A549 (cell line): ENCODE measurements around the gene CFAP73. TPM values are rescaled to one million over a fixed set of nuclear protein-coding genes. Genes with fewer than 3 reads are reported as not detected.
A peak's percentile ranks its signal among the peaks of the same experiment; 100 is the strongest.

Experiments
- ATAC-seq, 2 experiments: fragments of 200-7000 bp in 1 of 2; fragments of >200 bp in 1 of 2; cut with Nextera tagmentation in 1 of 2; cut with Tn5 transposase in 1 of 2; 3 replicates each; pipeline versions ENCODE4 v1.8.0 to v1.9.1; 2018 to 2020; ENCODE audit warnings: mild to moderate bottlenecking in 1 of 2, moderate library complexity in 1 of 2
- CTCF ChIA-PET: fragments of 300-600 bp; sonication (Branson Sonifier 250); formaldehyde crosslinking; extraction: SDS; loops from one replicate; lab custom pipeline; 2021; ENCODE audit warnings: antibody characterized with exemption, inconsistent platforms; lab: Yijun Ruan, JAX
- POLR2A ChIA-PET: fragments of 350-600 bp; formaldehyde crosslinking; extraction: SDS; loops from one replicate; lab custom pipeline; 2021; ENCODE audit warnings: antibody characterized with exemption, inconsistent platforms; lab: Yijun Ruan, JAX
- DNase-seq, 2 experiments: peaks; one replicate each; pipeline versions ENCODE4 v3.0.0 to v3.0.0-alpha.2; 2011 to 2016; ENCODE audit warnings: low read depth in 1 of 2, low spot score in 1 of 2
- FAIRE-seq: peaks from 2 replicates; lab custom pipeline; 2011; peaks lifted over from hg19 to GRCh38; lab: Jason Lieb, UNC
- H3K27ac ChIP-seq, 2 experiments: fragments of >200 bp; sonication (Bioruptor Twin); formaldehyde crosslinking; 3 replicates each; pipeline ENCODE4 v1.5.1; 2016 to 2017
- H3K4me1 ChIP-seq: fragments of >200 bp; sonication (Bioruptor Twin); formaldehyde crosslinking; 3 replicates; pipeline ENCODE4 v1.6.1; 2016
- H3K4me2 ChIP-seq: fragments of >200 bp; sonication (Bioruptor Twin); formaldehyde crosslinking; 3 replicates; pipeline ENCODE4 v1.6.1; 2016
- H3K4me3 ChIP-seq: fragments of >200 bp; sonication (Bioruptor Twin); formaldehyde crosslinking; 3 replicates; pipeline ENCODE4 v1.5.1; 2016
- H3K9me3 ChIP-seq: fragments of >200 bp; sonication (Bioruptor Twin); formaldehyde crosslinking; 3 replicates; pipeline ENCODE4 v1.6.1; 2016
- BHLHE40 ChIP-seq: IDR thresholded peaks from 2 replicates; pipeline ENCODE4 v1.6.1; 2012; ENCODE audit warnings: low read depth, low read length, inconsistent platforms
- CBX8 ChIP-seq: fragments of 200-600 bp; sonication (generic); IDR thresholded peaks from 2 replicates; pipeline ENCODE4 v1.6.1; 2016
- CHD4 ChIP-seq: fragments of 200-600 bp; sonication (generic); IDR thresholded peaks from 2 replicates; pipeline ENCODE4 v1.6.1; 2016; ENCODE audit warnings: antibody characterized with exemption, mild to moderate bottlenecking, borderline replicate concordance
- EHMT2 ChIP-seq: fragments of 200-600 bp; sonication (generic); IDR thresholded peaks from 2 replicates; pipeline ENCODE4 v1.6.1; 2016; ENCODE audit warnings: antibody characterized with exemption, low read depth, mild to moderate bottlenecking, moderate library complexity
- EP300 ChIP-seq, 2 experiments: fragments of >200 bp; sonication (Bioruptor Twin); formaldehyde crosslinking; IDR thresholded peaks; 2 replicates in 1 of 2; 3 replicates in 1 of 2; pipeline ENCODE4 v1.6.1; 2016 to 2017
- ESRRA ChIP-seq: fragments of 150-350 bp; IDR thresholded peaks from 2 replicates; pipeline ENCODE4 v1.6.1; 2014; ENCODE audit warnings: mild to moderate bottlenecking, low read length, borderline replicate concordance
- FOSL2 ChIP-seq, 2 experiments: fragments of 450-650 bp in 1 of 2; fragments of >200 bp in 1 of 2; sonication (Bioruptor Twin) in 1 of 2; formaldehyde crosslinking; IDR thresholded peaks; 2 replicates each; pipeline versions ENCODE4 v1.5.0 to v1.6.1; 2016 to 2020; ENCODE audit warnings: mild to moderate bottlenecking in 1 of 2, moderate library complexity in 1 of 2
- GATA3 ChIP-seq: IDR thresholded peaks from 2 replicates; pipeline ENCODE4 v1.6.1; 2012; ENCODE audit warnings: borderline replicate concordance
- HDAC2 ChIP-seq: fragments of 200-600 bp; sonication (generic); IDR thresholded peaks from 2 replicates; pipeline ENCODE4 v1.6.1; 2016
- HEYL ChIP-seq: fragments of 250-450 bp; sonication (Bioruptor Pico); IDR thresholded peaks from 2 replicates; pipeline ENCODE4 v1.8.0; 2021; ENCODE audit warnings: mild to moderate bottlenecking, moderate library complexity
- HOXA7 ChIP-seq: fragments of 250-450 bp; sonication (Bioruptor Pico); IDR thresholded peaks from 2 replicates; pipeline ENCODE4 v1.5.0; 2020; ENCODE audit warnings: mild to moderate bottlenecking, moderate library complexity
- HOXB5 ChIP-seq: fragments of 250-450 bp; sonication (Bioruptor Pico); IDR thresholded peaks from 2 replicates; pipeline ENCODE4 v1.5.0; 2020; ENCODE audit warnings: mild to moderate bottlenecking, moderate library complexity
- KDM1A ChIP-seq: fragments of 200-600 bp; sonication (generic); IDR thresholded peaks from 2 replicates; pipeline ENCODE4 v1.6.1; 2016; ENCODE audit warnings: low read depth, mild to moderate bottlenecking
- MAFK ChIP-seq: fragments of 450-650 bp; IDR thresholded peaks from 2 replicates; pipeline ENCODE4 v1.6.1; 2014; ENCODE audit not compliant: partially characterized antibody
- NFE2L2 ChIP-seq: fragments of 150-350 bp; conservative IDR thresholded peaks from 2 replicates; pipeline ENCODE4 v1.6.1; 2014; ENCODE audit warnings: low read length
- NPAS2 ChIP-seq: fragments of 250-450 bp; sonication (Bioruptor Pico); IDR thresholded peaks from 2 replicates; pipeline ENCODE4 v1.8.0; 2022; ENCODE audit warnings: mild to moderate bottlenecking, moderate library complexity, borderline replicate concordance
- RNF2 ChIP-seq: fragments of 200-600 bp; sonication (generic); IDR thresholded peaks from 2 replicates; pipeline ENCODE4 v1.6.1; 2016; ENCODE audit warnings: low read depth, mild to moderate bottlenecking, antibody characterized with exemption, moderate library complexity, borderline replicate concordance
- SMC3 ChIP-seq: fragments of >200 bp; sonication (Bioruptor Twin); formaldehyde crosslinking; IDR thresholded peaks from 3 replicates; pipeline ENCODE4 v1.6.1; 2018; ENCODE audit warnings: inconsistent platforms
- SREBF2 ChIP-seq: fragments of 450-650 bp; IDR thresholded peaks from 2 replicates; pipeline ENCODE4 v1.6.1; 2014; ENCODE audit warnings: mild to moderate bottlenecking, moderate library complexity
- TP53 ChIP-seq: fragments of 250-450 bp; sonication (Bioruptor Pico); IDR thresholded peaks from 2 replicates; pipeline ENCODE4 v1.5.0; 2021; ENCODE audit warnings: mild to moderate bottlenecking, moderate library complexity
- ZC3H11A ChIP-seq: fragments of 450-650 bp; IDR thresholded peaks from 2 replicates; pipeline ENCODE4 v1.6.1; 2014; ENCODE audit warnings: antibody characterized with exemption, mild to moderate bottlenecking
- ZFP36 ChIP-seq: fragments of 450-650 bp; IDR thresholded peaks from 2 replicates; pipeline ENCODE4 v1.6.1; 2014; ENCODE audit warnings: borderline replicate concordance; ENCODE audit not compliant: partially characterized antibody
- ZSCAN20 ChIP-seq: fragments of 250-450 bp; sonication (Bioruptor Pico); IDR thresholded peaks from 2 replicates; pipeline ENCODE4 v1.8.0; 2022; ENCODE audit warnings: mild to moderate bottlenecking, moderate library complexity
- WGBS: methylation state at CpG from one replicate; pipeline ENCODE4 v1.1.6; 2017; ENCODE audit errors: missing lambda C conversion rate; 5-methylcytosine and 5-hydroxymethylcytosine counted together
- polyA plus RNA-seq, 4 experiments: library from polyadenylated mRNA; depleted of rRNA in 3 of 4; stranded (reverse); fragments of >200 nt; fragmentation: RNase III in 1 of 4; extraction: RNeasy Plus Mini Kit Qiagen cat#74134 plus additional on column Dnase treatment in 1 of 4; gene quantifications; 2 replicates in 3 of 4; 3 replicates in 1 of 4; pipeline ENCODE4 v1.2.3, GENCODE V29; 2011 to 2017
- TF ChIP-seq, protein P1 (sequence below): fragments of 150-350 bp; IDR thresholded peaks from 2 replicates; pipeline ENCODE4 v1.6.1; 2014; ENCODE audit warnings: low read depth, mild to moderate bottlenecking, low read length
- TF ChIP-seq, protein P2 (sequence below): fragments of >200 bp; sonication (Bioruptor Twin); formaldehyde crosslinking; IDR thresholded peaks from 3 replicates; pipeline ENCODE4 v1.6.1; 2016
- TF ChIP-seq, protein P3 (sequence below): fragments of 200-600 bp; sonication (generic); IDR thresholded peaks from 2 replicates; pipeline ENCODE4 v1.6.1; 2016; ENCODE audit warnings: antibody characterized with exemption, mild to moderate bottlenecking, moderate library complexity
- TF ChIP-seq, protein P4 (sequence below): fragments of 450-650 bp; IDR thresholded peaks from 2 replicates; pipeline ENCODE4 v1.6.1; 2014; ENCODE audit warnings: antibody characterized with exemption

The CFAP73 gene
- polyA plus RNA-seq, 2 of the 4 experiments (the other 2 are of a cell fraction): 0.05 TPM; not detected in 1

DNA sequence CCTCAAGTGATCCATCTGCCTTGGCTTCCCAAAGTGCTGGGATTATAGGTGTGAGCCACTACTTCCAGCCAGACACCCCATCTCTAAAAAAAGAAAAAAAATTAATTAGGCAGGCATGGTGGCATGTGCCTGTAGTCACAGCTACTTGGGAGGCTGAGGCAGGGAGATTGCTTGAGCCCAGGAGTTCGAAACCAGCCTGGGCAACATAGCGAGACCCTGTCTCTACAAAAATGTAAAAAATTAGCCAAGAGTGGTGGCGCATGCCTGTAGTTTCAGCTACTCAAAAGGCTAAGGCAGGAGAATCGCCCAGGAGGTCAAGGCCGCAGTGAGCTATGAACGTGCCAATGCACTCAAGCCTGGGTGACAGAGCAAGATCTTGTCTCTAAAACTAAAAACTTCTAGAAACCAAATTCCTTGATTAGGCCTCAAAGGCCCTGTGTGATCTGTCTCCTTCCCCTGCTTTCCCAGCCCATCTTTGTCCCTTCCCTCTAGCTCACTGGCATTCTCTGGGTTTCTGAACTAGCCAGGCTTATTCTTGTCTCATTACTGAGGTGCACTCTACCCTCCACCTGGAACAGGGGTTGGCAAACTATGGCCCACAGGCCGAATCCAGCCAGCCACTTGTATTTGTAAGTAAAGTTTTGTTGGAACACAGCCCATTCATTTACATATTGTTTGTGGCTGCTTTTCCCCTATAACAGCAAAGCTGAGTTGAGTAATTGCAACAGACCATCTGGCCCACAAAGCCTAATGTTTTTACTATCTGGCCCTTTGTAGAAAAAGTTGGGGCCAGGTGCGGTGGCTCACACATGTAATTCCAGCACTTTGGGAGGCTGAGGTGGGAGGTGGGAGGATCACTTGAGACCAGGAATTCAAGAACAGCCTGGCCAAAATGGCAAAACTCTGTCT is 54.6 kb downstream of the CFAP73 start:
- ATAC-seq (no peak), DNase-seq (no peak), FAIRE-seq (no peak)
- ChIA-PET POLR2A (interaction anchor here (0.8 kb wide), 1 partner anchor 17 kb away, joined by 4 read pairs; the partner anchor contains the start of gene TPCN1), CTCF (interaction anchor here (1.0 to 4.0 kb wide), 6 partner anchors 8 to 221 kb away, joined by 3 to 12 read pairs (median 3); no protein-coding TSS in a partner anchor)
- Histone ChIP-seq H3K4me1 (no peaks in the 10 kb centered on the region), H3K9me3 (no peaks in the 10 kb centered on the region), H3K4me2 (no peak overlapping the region), H3K4me3 (no peak overlapping the region), H3K27ac (0 out of 6 replicates have a peak overlapping the region, but pooled peaks of 1 of the 2 experiments have one; percentile 4)
- TF ChIP-seq, protein P1, sequence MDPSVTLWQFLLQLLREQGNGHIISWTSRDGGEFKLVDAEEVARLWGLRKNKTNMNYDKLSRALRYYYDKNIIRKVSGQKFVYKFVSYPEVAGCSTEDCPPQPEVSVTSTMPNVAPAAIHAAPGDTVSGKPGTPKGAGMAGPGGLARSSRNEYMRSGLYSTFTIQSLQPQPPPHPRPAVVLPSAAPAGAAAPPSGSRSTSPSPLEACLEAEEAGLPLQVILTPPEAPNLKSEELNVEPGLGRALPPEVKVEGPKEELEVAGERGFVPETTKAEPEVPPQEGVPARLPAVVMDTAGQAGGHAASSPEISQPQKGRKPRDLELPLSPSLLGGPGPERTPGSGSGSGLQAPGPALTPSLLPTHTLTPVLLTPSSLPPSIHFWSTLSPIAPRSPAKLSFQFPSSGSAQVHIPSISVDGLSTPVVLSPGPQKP: no peak
- TF ChIP-seq CBX8 (no peak), EHMT2 (no peak), SMC3 (no peak), RNF2 (no peak), FOSL2 (IDR thresholded peaks at IDR 0.05) (no peak), FOSL2 (CRISPR knock-in tag; IDR thresholded peaks at IDR 0.05) (no peak), NFE2L2 (no peak), BHLHE40 (no peak), HEYL (CRISPR knock-in tag) (no peak), EP300 (IDR thresholded peaks at IDR 0.05) (no peak), ZSCAN20 (no peak), NPAS2 (CRISPR knock-in tag) (no peak), ZFP36 (no peak)
- TF ChIP-seq, protein P2, sequence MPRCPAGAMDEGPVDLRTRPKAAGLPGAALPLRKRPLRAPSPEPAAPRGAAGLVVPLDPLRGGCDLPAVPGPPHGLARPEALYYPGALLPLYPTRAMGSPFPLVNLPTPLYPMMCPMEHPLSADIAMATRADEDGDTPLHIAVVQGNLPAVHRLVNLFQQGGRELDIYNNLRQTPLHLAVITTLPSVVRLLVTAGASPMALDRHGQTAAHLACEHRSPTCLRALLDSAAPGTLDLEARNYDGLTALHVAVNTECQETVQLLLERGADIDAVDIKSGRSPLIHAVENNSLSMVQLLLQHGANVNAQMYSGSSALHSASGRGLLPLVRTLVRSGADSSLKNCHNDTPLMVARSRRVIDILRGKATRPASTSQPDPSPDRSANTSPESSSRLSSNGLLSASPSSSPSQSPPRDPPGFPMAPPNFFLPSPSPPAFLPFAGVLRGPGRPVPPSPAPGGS: no peak
- WGBS: 90% methylated on average over 8 of the region's 8 CpGs

DNA sequence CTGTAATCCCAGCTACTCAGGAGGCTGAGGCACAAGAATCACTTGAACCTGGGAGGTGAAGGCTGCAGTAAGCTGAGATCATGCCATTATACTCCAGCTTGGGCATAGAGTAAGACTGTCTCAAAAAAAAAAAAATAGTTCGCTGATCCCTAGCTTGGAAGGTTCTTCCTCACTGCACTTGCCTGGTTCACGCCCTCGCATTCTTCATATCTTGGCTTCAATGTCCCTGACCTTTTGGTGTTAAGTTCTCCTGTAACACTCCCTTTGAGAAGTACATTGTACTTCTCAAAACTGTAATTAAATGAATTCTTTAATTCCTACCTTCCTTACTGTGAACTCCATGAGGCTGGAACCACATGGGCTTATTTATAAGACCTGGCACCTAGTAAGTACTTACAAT is 55.3 kb downstream of the CFAP73 start:
- no peak for DNase-seq
- CTCF ChIA-PET: interaction anchor here (1.0 to 2.1 kb wide), 5 partner anchors 9 to 107 kb away, joined by 3 to 9 read pairs (median 3); no protein-coding TSS in a partner anchor
- H3K27ac ChIP-seq: 0 out of 6 replicates have a peak overlapping the region, but pooled peaks of 1 of the 2 experiments have one; percentile 4

More for the DNA sequence above, 55.3 kb downstream of the CFAP73 start:
- POLR2A ChIA-PET: no interaction called here
- no peak overlapping the region for H3K4me2 ChIP-seq
- TF ChIP-seq TP53 (CRISPR knock-in tag) (no peak), GATA3 (no peak), NFE2L2 (no peak), KDM1A (no peak), CHD4 (no peak), SREBF2 (no peak), HOXB5 (CRISPR knock-in tag) (no peak), HDAC2 (no peak), EP300 (IDR thresholded peaks at IDR 0.05) (no peak), HOXA7 (CRISPR knock-in tag) (no peak), ESRRA (no peak), MAFK (no peak), ZSCAN20 (no peak), ZC3H11A (no peak), BHLHE40 (no peak), FOSL2 (IDR thresholded peaks at IDR 0.05) (no peak), FOSL2 (CRISPR knock-in tag; IDR thresholded peaks at IDR 0.05) (no peak)
- TF ChIP-seq, protein P2: no peak
- TF ChIP-seq, protein P3, sequence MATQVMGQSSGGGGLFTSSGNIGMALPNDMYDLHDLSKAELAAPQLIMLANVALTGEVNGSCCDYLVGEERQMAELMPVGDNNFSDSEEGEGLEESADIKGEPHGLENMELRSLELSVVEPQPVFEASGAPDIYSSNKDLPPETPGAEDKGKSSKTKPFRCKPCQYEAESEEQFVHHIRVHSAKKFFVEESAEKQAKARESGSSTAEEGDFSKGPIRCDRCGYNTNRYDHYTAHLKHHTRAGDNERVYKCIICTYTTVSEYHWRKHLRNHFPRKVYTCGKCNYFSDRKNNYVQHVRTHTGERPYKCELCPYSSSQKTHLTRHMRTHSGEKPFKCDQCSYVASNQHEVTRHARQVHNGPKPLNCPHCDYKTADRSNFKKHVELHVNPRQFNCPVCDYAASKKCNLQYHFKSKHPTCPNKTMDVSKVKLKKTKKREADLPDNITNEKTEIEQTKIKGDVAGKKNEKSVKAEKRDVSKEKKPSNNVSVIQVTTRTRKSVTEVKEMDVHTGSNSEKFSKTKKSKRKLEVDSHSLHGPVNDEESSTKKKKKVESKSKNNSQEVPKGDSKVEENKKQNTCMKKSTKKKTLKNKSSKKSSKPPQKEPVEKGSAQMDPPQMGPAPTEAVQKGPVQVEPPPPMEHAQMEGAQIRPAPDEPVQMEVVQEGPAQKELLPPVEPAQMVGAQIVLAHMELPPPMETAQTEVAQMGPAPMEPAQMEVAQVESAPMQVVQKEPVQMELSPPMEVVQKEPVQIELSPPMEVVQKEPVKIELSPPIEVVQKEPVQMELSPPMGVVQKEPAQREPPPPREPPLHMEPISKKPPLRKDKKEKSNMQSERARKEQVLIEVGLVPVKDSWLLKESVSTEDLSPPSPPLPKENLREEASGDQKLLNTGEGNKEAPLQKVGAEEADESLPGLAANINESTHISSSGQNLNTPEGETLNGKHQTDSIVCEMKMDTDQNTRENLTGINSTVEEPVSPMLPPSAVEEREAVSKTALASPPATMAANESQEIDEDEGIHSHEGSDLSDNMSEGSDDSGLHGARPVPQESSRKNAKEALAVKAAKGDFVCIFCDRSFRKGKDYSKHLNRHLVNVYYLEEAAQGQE: no peak
- TF ChIP-seq, protein P4, sequence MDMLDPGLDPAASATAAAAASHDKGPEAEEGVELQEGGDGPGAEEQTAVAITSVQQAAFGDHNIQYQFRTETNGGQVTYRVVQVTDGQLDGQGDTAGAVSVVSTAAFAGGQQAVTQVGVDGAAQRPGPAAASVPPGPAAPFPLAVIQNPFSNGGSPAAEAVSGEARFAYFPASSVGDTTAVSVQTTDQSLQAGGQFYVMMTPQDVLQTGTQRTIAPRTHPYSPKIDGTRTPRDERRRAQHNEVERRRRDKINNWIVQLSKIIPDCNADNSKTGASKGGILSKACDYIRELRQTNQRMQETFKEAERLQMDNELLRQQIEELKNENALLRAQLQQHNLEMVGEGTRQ: no peak
- TF ChIP-seq, all 56 proteins: peak for 0
- FAIRE-seq (no peak), ATAC-seq (peak in 1 of 2 experiments; percentile 16; a peak in 2 of 6 replicates)
- Histone ChIP-seq H3K9me3 (no peaks in the 10 kb centered on the region), H3K4me3 (no peak overlapping the region), H3K4me1 (no peaks in the 10 kb centered on the region)
- WGBS: 79% methylated on average over 3 of the region's 3 CpGs
